H9 (cell line): ENCODE measurements around the gene RIMBP2. TPM values are rescaled to one million over a fixed set of nuclear protein-coding genes. Genes with fewer than 3 reads are reported as not detected.

ENCODE experiments used
- DNase-seq: peaks from one replicate; pipeline ENCODE4 v3.0.0-alpha.2; 2017
- H2AFZ ChIP-seq: one replicate; pipeline ENCODE4 v1.6.1; 2013; ENCODE audit warnings: mild to moderate bottlenecking, low read length, control low read depth, moderate library complexity
- H2AK5ac ChIP-seq: 2 replicates; pipeline ENCODE4 v1.6.1; 2013; ENCODE audit warnings: low read length, control low read depth, mixed read lengths; ENCODE audit not compliant: insufficient read length
- H2BK120ac ChIP-seq: one replicate; pipeline ENCODE4 v1.6.1; 2013; ENCODE audit warnings: low read depth, mild to moderate bottlenecking, low read length, control low read depth, inconsistent platforms; ENCODE audit not compliant: poor library complexity, severe bottlenecking
- H2BK12ac ChIP-seq: 2 replicates; pipeline ENCODE4 v1.6.1; 2013; ENCODE audit warnings: low read length, control low read depth, mixed read lengths, low read depth; ENCODE audit not compliant: insufficient read length
- H2BK15ac ChIP-seq: 2 replicates; pipeline ENCODE4 v1.6.1; 2013; ENCODE audit warnings: low read depth, low read length, control low read depth
- H2BK20ac ChIP-seq: one replicate; pipeline ENCODE4 v1.6.1; 2013; ENCODE audit warnings: low read depth, mild to moderate bottlenecking, low read length, control low read depth, inconsistent platforms; ENCODE audit not compliant: poor library complexity, severe bottlenecking
- H2BK5ac ChIP-seq: 2 replicates; pipeline ENCODE4 v1.6.1; 2013; ENCODE audit warnings: low read length, control low read depth, mixed read lengths; ENCODE audit not compliant: insufficient read length
- H3K14ac ChIP-seq: 2 replicates; pipeline ENCODE4 v1.6.1; 2013; ENCODE audit warnings: low read length, control low read depth; ENCODE audit not compliant: insufficient read depth
- H3K18ac ChIP-seq: 2 replicates; pipeline ENCODE4 v1.6.1; 2013; ENCODE audit warnings: low read depth, mild to moderate bottlenecking, mixed read lengths, low read length, control low read depth; ENCODE audit not compliant: insufficient read length
- H3K23ac ChIP-seq: 2 replicates; pipeline ENCODE4 v1.6.1; 2013; ENCODE audit warnings: low read length, control low read depth, mixed read lengths, low read depth; ENCODE audit not compliant: insufficient read length
- H3K23me2 ChIP-seq: 2 replicates; pipeline ENCODE4 v1.6.1; 2013; ENCODE audit warnings: low read depth, mild to moderate bottlenecking, mixed read lengths, low read length, control low read depth; ENCODE audit not compliant: insufficient read length, poor library complexity, severe bottlenecking
- H3K27ac ChIP-seq: 2 replicates; pipeline ENCODE4 v1.5.1; 2013; ENCODE audit warnings: low read length, control low read depth, mixed read lengths, low read depth; ENCODE audit not compliant: insufficient read length
- H3K27me3 ChIP-seq: 2 replicates; pipeline ENCODE4 v1.6.1; 2013; ENCODE audit warnings: low read length, control low read depth, inconsistent platforms; ENCODE audit not compliant: insufficient read depth
- H3K4ac ChIP-seq: 2 replicates; pipeline ENCODE4 v1.6.1; 2013; ENCODE audit warnings: low read depth, mild to moderate bottlenecking, control low read depth, inconsistent platforms, low read length, moderate library complexity
- H3K4me1 ChIP-seq: 2 replicates; pipeline ENCODE4 v1.6.1; 2013; ENCODE audit warnings: low read length, control low read depth, inconsistent platforms; ENCODE audit not compliant: insufficient read depth
- H3K4me2 ChIP-seq: 2 replicates; pipeline ENCODE4 v1.6.1; 2013; ENCODE audit warnings: low read length, control low read depth, mixed read lengths; ENCODE audit not compliant: insufficient read length, insufficient read depth
- H3K56ac ChIP-seq: 2 replicates; pipeline ENCODE4 v1.6.1; 2013; ENCODE audit warnings: low read depth, mild to moderate bottlenecking, mixed read lengths, low read length, control low read depth; ENCODE audit not compliant: insufficient read length
- H3K79me1 ChIP-seq: 2 replicates; pipeline ENCODE4 v1.6.1; 2013; ENCODE audit warnings: low read depth, mild to moderate bottlenecking, moderate library complexity, low read length, control low read depth, inconsistent platforms; ENCODE audit not compliant: insufficient read depth, poor library complexity, severe bottlenecking
- H3K79me2 ChIP-seq: 2 replicates; pipeline ENCODE4 v1.6.1; 2013; ENCODE audit warnings: low read length, control low read depth, inconsistent platforms; ENCODE audit not compliant: insufficient read depth
- H3K9ac ChIP-seq: 2 replicates; pipeline ENCODE4 v1.6.1; 2013; ENCODE audit warnings: low read length, control low read depth, mixed read lengths; ENCODE audit not compliant: insufficient read length; ENCODE audit errors: extremely low read depth
- H3K9me3 ChIP-seq: one replicate; pipeline ENCODE4 v1.6.1; 2013; ENCODE audit warnings: low read depth, low read length, inconsistent platforms; ENCODE audit not compliant: control insufficient read depth
- H3T11ph ChIP-seq: one replicate; pipeline ENCODE4 v1.6.1; 2013; ENCODE audit warnings: mild to moderate bottlenecking, low read length, control low read depth, inconsistent platforms
- H4K20me1 ChIP-seq: one replicate; pipeline ENCODE4 v1.6.1; 2013; ENCODE audit not compliant: control insufficient read depth, insufficient read length, insufficient read depth
- H4K5ac ChIP-seq: 2 replicates; pipeline ENCODE4 v1.6.1; 2013; ENCODE audit warnings: low read depth, mild to moderate bottlenecking, mixed read lengths, low read length, control low read depth; ENCODE audit not compliant: insufficient read length
- H4K8ac ChIP-seq: replicated peaks from 2 replicates; pipeline ENCODE4 v1.6.1; 2013; ENCODE audit warnings: low read length, control low read depth, mixed read lengths, low read depth; ENCODE audit not compliant: insufficient read length
- H4K91ac ChIP-seq: 2 replicates; pipeline ENCODE4 v1.6.1; 2013; ENCODE audit warnings: low read depth, mild to moderate bottlenecking, moderate library complexity, mixed read lengths, low read length, control low read depth; ENCODE audit not compliant: insufficient read length
- H3K27ac Mint-ChIP-seq, 3 experiments: 2 replicates in 2 of 3; 3 replicates in 1 of 3; pipeline ENCODE4 v1.8.0; 2020 to 2021; ENCODE audit warnings: mixed read lengths in 3 of 3, mild to moderate bottlenecking in 1 of 3, moderate library complexity in 1 of 3
- H3K27me3 Mint-ChIP-seq: 2 replicates; pipeline ENCODE4 v1.8.0; 2021; ENCODE audit warnings: low read depth, mild to moderate bottlenecking, moderate library complexity, mixed read lengths
- H3K36me3 Mint-ChIP-seq, 3 experiments: 2 replicates in 2 of 3; 3 replicates in 1 of 3; pipeline ENCODE4 v1.8.0; 2020 to 2021; ENCODE audit warnings: low read depth in 3 of 3, mixed read lengths in 3 of 3; ENCODE audit not compliant: insufficient read depth in 1 of 3
- H3K4me1 Mint-ChIP-seq, 2 experiments: 2 replicates each; pipeline ENCODE4 v1.8.0; 2020; ENCODE audit warnings: mixed read lengths in 2 of 2
- H3K4me3 Mint-ChIP-seq, 2 experiments: 2 replicates in 1 of 2; 3 replicates in 1 of 2; pipeline ENCODE4 v1.8.0; 2020 to 2021; ENCODE audit warnings: mild to moderate bottlenecking in 2 of 2, mixed read lengths in 2 of 2, moderate library complexity in 1 of 2
- H3K9me3 Mint-ChIP-seq, 2 experiments: 2 replicates in 1 of 2; 3 replicates in 1 of 2; pipeline ENCODE4 v1.8.0; 2020; ENCODE audit warnings: mild to moderate bottlenecking in 2 of 2, mixed read lengths in 2 of 2, moderate library complexity in 1 of 2
- CTCF ChIP-seq: fragments of 200-600 bp; sonication (generic); conservative IDR thresholded peaks from 3 replicates; pipeline ENCODE4 v1.8.0; 2021; ENCODE audit warnings: antibody characterized with exemption, mild to moderate bottlenecking
- WGBS: extraction: QIAGEN DNeasy Blood & Tissue Kit; methylation state at CpG from one replicate; pipeline ENCODE4 v1.1.7; 2013; ENCODE audit warnings: missing lambda C conversion rate, low lambda C conversion rate, mixed read lengths; ENCODE audit not compliant: insufficient read length; ENCODE audit errors: extremely low coverage; 5-methylcytosine and 5-hydroxymethylcytosine counted together
- total RNA-seq: library from RNA; stranded (reverse); gene quantifications from 2 replicates; pipeline ENCODE4 v1.2.1, GENCODE V29; 2021

Gene RIMBP2
- total RNA-seq, 1 experiment from 2014 or later: 0.70 TPM

- H2BK20ac ChIP-seq: no peak overlapping the region
- no peak for DNase-seq
- H2BK120ac ChIP-seq: no peak overlapping the region
- peaks cover 6% of the 10 kb centered on the region in 2 experiments for H3K4me1 Mint-ChIP-seq
- peaks cover 8 to 9% of the 10 kb centered on the region in 2 experiments; a peak in 4 of 5 replicates for H3K9me3 Mint-ChIP-seq
- no peak overlapping the region; a peak in 1 of 7 replicates for H3K27ac Mint-ChIP-seq
- H3K23me2 ChIP-seq: no peaks in the 10 kb centered on the region
- H3K27me3 Mint-ChIP-seq: peaks cover 16% of the 10 kb centered on the region
- H2AFZ ChIP-seq: no peak overlapping the region
- no peak overlapping the region for H3K9ac ChIP-seq
- no peaks in the 10 kb centered on the region for H3K79me1 ChIP-seq
- no CpG with 5 or more reads among the region's 4 CpGs for WGBS
- H3K56ac ChIP-seq: no peak overlapping the region
- H3K18ac ChIP-seq: no peak overlapping the region
- H2BK5ac ChIP-seq: no peak overlapping the region
- H3K4me2 ChIP-seq: no peak overlapping the region
- H3K4ac ChIP-seq: no peak overlapping the region
- H3K4me1 ChIP-seq: no peaks in the 10 kb centered on the region
- no peaks in the 10 kb centered on the region for H3K9me3 ChIP-seq
- H4K20me1 ChIP-seq: no peaks in the 10 kb centered on the region
- H4K91ac ChIP-seq: no peak overlapping the region
- no peak overlapping the region for H4K8ac ChIP-seq
- no peak overlapping the region for H3K4me3 Mint-ChIP-seq
- no peak overlapping the region for H3K14ac ChIP-seq
- no peak overlapping the region for H4K5ac ChIP-seq
- no peak overlapping the region for H3K23ac ChIP-seq
- no peaks in the 10 kb centered on the region for H3K27me3 ChIP-seq
- no peaks in the 10 kb centered on the region for H3K79me2 ChIP-seq
- no peak overlapping the region for H2BK15ac ChIP-seq
- H2AK5ac ChIP-seq: no peak overlapping the region
- peaks cover 0 to 5% (median 0%) of the 10 kb centered on the region in 3 experiments; a peak in 2 of 7 replicates for H3K36me3 Mint-ChIP-seq
- TF ChIP-seq CTCF: no peak
- no peak overlapping the region for H3K27ac ChIP-seq
- H3T11ph ChIP-seq: no peak overlapping the region
- H2BK12ac ChIP-seq: no peak overlapping the region
Observed at GRCh38 chr12:130394906-130395305, 321.2 kb downstream of the RIMBP2 start.
